Endothelial cell of umbilical vein (primary cell): ENCODE results near the gene LAMC1.

Experiments
- POLR2AphosphoS5 ChIP-seq: IDR thresholded peaks from 2 replicates; pipeline ENCODE4 v1.6.1; 2012; ENCODE audit warnings: low read depth, mild to moderate bottlenecking, control low read depth, low read length, moderate library complexity; ENCODE audit not compliant: insufficient read depth
- TF ChIP-seq, protein P1 (sequence below), 2 donors: IDR thresholded peaks; 1 replicate in 1 of 2; 2 replicates in 1 of 2; pipeline ENCODE4 v1.5.1; 2011; ENCODE audit warnings: low read length in 2 of 2, mild to moderate bottlenecking in 2 of 2, moderate library complexity in 2 of 2, control low read depth in 1 of 2, inconsistent platforms in 1 of 2, low read depth in 1 of 2; ENCODE audit not compliant: insufficient read depth in 1 of 2; ENCODE audit errors: extremely low read depth in 1 of 2

DNA sequence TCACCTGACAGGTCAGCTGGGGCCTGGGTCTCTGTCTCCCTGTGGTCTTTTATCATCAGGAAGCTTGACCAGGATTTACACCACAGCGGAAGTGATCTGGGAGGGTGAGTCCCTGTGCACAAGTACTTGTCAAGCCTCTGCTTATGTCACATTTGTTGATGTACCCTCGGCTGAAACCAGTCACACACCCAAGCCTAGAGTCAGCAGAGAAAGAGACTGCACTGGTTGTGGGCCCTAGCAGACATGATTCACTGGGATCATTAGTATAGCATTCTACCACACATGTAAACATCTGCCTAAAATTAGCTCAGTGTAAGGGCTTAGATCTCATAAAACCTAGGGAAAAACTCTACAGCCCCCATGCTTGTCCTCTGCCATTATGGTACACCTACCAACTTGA, 83.5 kb downstream of the LAMC1 start:
- no peak for TF ChIP-seq POLR2AphosphoS5
- TF ChIP-seq, protein P1, sequence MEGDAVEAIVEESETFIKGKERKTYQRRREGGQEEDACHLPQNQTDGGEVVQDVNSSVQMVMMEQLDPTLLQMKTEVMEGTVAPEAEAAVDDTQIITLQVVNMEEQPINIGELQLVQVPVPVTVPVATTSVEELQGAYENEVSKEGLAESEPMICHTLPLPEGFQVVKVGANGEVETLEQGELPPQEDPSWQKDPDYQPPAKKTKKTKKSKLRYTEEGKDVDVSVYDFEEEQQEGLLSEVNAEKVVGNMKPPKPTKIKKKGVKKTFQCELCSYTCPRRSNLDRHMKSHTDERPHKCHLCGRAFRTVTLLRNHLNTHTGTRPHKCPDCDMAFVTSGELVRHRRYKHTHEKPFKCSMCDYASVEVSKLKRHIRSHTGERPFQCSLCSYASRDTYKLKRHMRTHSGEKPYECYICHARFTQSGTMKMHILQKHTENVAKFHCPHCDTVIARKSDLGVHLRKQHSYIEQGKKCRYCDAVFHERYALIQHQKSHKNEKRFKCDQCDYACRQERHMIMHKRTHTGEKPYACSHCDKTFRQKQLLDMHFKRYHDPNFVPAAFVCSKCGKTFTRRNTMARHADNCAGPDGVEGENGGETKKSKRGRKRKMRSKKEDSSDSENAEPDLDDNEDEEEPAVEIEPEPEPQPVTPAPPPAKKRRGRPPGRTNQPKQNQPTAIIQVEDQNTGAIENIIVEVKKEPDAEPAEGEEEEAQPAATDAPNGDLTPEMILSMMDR (IDR thresholded peaks at IDR 0.05; ENCODE audit: extremely low read depth in 1 of 2, insufficient read depth in 1 of 2, low read depth in 1 of 2, low read length in 2 of 2), result no peak
